ENCODE data around the gene RFC1. TPM values are rescaled to one million over a fixed set of nuclear protein-coding genes. Genes with fewer than 3 reads are reported as not detected.

The RFC1 gene
- total RNA-seq, 4 donors from 2014 or later, result 19.9 to 35.5 (median 29.6) TPM

DNA sequence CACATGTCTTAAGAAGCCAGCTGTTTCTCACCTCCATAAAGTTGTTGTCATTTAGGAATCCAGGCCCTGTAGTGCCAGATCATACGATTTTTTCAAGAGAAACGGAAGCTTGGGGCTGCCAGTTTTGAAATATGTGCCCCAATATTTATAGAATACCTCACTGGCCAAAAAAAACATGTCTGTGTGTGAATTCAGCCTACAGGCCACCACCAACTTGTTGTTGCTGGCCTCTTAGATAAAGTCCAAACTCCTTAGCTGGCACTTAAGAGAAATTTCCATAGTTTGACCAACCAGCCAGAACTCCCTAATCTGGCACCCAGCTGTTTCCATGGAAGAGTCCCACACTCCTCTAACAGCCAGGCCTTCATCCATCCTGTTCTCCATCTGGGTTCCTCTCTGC is 109.7 kb downstream of the RFC1 start:
- no peak for DNase-seq (ENCODE audit: low spot score in 2 of 2)
- TF ChIP-seq POLR2A (IDR thresholded peaks at IDR 0.05), result no peak
- TF ChIP-seq, protein P1, sequence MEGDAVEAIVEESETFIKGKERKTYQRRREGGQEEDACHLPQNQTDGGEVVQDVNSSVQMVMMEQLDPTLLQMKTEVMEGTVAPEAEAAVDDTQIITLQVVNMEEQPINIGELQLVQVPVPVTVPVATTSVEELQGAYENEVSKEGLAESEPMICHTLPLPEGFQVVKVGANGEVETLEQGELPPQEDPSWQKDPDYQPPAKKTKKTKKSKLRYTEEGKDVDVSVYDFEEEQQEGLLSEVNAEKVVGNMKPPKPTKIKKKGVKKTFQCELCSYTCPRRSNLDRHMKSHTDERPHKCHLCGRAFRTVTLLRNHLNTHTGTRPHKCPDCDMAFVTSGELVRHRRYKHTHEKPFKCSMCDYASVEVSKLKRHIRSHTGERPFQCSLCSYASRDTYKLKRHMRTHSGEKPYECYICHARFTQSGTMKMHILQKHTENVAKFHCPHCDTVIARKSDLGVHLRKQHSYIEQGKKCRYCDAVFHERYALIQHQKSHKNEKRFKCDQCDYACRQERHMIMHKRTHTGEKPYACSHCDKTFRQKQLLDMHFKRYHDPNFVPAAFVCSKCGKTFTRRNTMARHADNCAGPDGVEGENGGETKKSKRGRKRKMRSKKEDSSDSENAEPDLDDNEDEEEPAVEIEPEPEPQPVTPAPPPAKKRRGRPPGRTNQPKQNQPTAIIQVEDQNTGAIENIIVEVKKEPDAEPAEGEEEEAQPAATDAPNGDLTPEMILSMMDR (IDR thresholded peaks at IDR 0.05), result no peak
- H3K4me3 ChIP-seq (ENCODE audit: low read depth, poor library complexity, severe bottlenecking), result no peak overlapping the region
- WGBS, 2 donors, result 80 to 83% methylated on average over 2 of the region's 2 CpGs
- intact Hi-C loops (cut with DNase I; ENCODE audit: low total_unique reads), result no loop called here

DNA sequence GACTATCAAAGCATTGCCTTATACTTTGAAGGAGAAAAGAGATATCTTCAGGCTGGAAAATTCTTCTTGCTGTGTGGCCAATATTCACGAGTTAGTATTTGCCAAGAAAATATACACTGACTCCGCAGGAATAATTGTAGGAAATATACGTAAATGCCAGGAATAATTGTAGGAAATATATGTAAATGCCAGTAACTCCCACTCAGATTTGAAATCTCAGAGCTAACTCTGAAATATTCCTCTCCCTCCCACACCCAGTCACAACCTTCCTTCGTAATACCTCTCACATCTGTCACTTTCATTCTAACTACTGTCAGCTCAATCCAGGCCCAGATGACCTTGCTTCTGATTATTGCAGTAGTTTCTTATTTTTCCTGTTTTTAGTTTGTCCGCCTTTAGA is 110.3 kb downstream of the RFC1 start:
- WGBS, 2 donors, result 78 to 80% methylated on average over 5 of the region's 5 CpGs

DNA sequence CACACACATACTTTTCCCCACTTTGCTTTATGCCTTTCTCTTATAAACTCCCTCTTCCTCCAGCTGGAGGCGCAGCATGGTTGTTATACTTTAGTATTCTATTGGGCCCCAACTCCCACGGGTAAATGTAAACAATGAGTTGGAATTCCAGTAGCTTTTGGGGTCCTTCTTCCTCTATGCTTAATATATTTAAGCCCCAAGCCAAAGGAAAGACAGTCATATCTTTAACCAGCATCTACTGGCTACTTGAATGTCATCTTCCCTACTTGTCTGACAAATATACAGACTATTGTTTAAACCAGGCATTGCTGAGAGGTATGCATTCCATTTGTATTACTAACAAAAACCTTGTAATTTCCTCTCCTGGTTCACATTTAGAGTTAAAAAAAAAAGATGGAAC is 110.9 kb downstream of the RFC1 start:
- no peak for TF ChIP-seq POLR2A (IDR thresholded peaks at IDR 0.05)
- TF ChIP-seq, protein P1 (IDR thresholded peaks at IDR 0.05), result no peak
- H3K4me3 ChIP-seq (ENCODE audit: low read depth, poor library complexity, severe bottlenecking), result no peak overlapping the region
- intact Hi-C loops (cut with DNase I; ENCODE audit: low total_unique reads), result no loop called here
- WGBS, 2 donors, result 59 to 66% methylated on average over 2 of the region's 2 CpGs
- DNase-seq (ENCODE audit: low spot score in 2 of 2), result no peak

More for the DNA sequence above, 110.3 kb downstream of the RFC1 start:
- no peak overlapping the region for H3K4me3 ChIP-seq (ENCODE audit: low read depth, poor library complexity, severe bottlenecking)
- TF ChIP-seq POLR2A (IDR thresholded peaks at IDR 0.05), result no peak
- TF ChIP-seq, protein P1 (IDR thresholded peaks at IDR 0.05), result no peak
- no peak for DNase-seq (ENCODE audit: low spot score in 2 of 2)
- intact Hi-C loops (cut with DNase I; ENCODE audit: low total_unique reads), result no loop called here

- H3K4me3 ChIP-seq (ENCODE audit: low read depth, poor library complexity, severe bottlenecking), result no peak overlapping the region
- TF ChIP-seq, protein P1 (IDR thresholded peaks at IDR 0.05), result no peak
- TF ChIP-seq POLR2A (IDR thresholded peaks at IDR 0.05), result no peak
- 91 to 96% methylated on average over 3 of the region's 3 CpGs for WGBS, 2 donors
- intact Hi-C loops (cut with DNase I; ENCODE audit: low total_unique reads), result no loop called here
- DNase-seq (ENCODE audit: low spot score in 2 of 2), result no peak
These were observed 122.7 kb downstream of the RFC1 start for GRCh38 chr4:39243462-39243861.

Small RNAs within 50 kb of the gene (microRNA-seq; reads per million reads assigned to microRNA genes)
- gene MIR5591 (ENCODE audit: borderline number of aligned reads in 1 of 2, borderline replicate concordance in 2 of 2), result 0 reads per million in 2 donors

Other genes starting within 250 kb of the RFC1 start
- 10 to 100 TPM; 16.2 to 49.1 (median 24.6) TPM for gene WDR19, start 183.8 kb downstream of the RFC1 start, total RNA-seq
- gene KLB, start 40.6 kb upstream of the RFC1 start, total RNA-seq, result under 1 TPM; 0.38 to 0.74 (median 0.45) TPM
- 1,000 to 10,000 TPM; 2,484 to 4,074 (median 3,563) TPM for gene RPL9, start 92.6 kb upstream of the RFC1 start, total RNA-seq
- gene LIAS, start 92.7 kb upstream of the RFC1 start, total RNA-seq, result 10 to 100 TPM; 10.1 to 18.5 (median 12.4) TPM
- gene UGDH, start 161.1 kb upstream of the RFC1 start, total RNA-seq, result 10 to 100 TPM; 20.2 to 29.4 (median 24.3) TPM